ENCODE measurements around the gene RELCH. TPM values are rescaled to one million over a fixed set of nuclear protein-coding genes. Genes with fewer than 3 reads are reported as not detected.

Gene RELCH
- polyA plus RNA-seq, 1 experiment, result 8.2 TPM

DNA sequence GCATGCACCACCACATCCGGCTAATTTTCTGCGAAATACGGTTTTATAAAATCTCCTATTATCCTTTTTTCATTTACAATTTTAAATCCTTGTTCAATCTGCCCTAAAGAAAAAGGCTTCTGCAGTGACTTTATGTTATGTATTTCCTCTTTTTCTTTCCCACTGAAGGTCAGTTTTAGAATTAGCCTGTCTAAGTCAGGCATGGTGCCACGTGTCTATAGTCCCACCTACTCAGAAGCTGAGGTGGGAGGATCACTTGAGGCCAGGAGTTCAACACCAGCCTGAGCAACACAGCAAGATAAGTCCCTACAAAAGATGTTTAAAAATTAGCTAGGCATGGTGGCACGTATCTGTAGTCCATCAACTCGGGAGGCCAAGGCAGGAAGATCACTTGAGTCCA lies 98.2 kb downstream of the RELCH start:
- DNase-seq (ENCODE audit: low read depth), result no peak
- ChIA-PET CTCF (no interaction called here), POLR2A (no interaction called here)
- Histone ChIP-seq H3K36me3 (ENCODE audit: control insufficient read depth, insufficient read depth, low read length) (no peaks in the 10 kb centered on the region; the same call in 1 of the 2 replicates), H3K4me3 (ENCODE audit: low read depth, low read length) (no peak overlapping the region), H3K27me3 (ENCODE audit: control insufficient read depth, insufficient read depth, low read length) (no peaks in the 10 kb centered on the region)
- TF ChIP-seq, protein P1, sequence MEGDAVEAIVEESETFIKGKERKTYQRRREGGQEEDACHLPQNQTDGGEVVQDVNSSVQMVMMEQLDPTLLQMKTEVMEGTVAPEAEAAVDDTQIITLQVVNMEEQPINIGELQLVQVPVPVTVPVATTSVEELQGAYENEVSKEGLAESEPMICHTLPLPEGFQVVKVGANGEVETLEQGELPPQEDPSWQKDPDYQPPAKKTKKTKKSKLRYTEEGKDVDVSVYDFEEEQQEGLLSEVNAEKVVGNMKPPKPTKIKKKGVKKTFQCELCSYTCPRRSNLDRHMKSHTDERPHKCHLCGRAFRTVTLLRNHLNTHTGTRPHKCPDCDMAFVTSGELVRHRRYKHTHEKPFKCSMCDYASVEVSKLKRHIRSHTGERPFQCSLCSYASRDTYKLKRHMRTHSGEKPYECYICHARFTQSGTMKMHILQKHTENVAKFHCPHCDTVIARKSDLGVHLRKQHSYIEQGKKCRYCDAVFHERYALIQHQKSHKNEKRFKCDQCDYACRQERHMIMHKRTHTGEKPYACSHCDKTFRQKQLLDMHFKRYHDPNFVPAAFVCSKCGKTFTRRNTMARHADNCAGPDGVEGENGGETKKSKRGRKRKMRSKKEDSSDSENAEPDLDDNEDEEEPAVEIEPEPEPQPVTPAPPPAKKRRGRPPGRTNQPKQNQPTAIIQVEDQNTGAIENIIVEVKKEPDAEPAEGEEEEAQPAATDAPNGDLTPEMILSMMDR (IDR thresholded peaks at IDR 0.05; ENCODE audit: insufficient read depth, low read depth, low read length), result no peak

DNA sequence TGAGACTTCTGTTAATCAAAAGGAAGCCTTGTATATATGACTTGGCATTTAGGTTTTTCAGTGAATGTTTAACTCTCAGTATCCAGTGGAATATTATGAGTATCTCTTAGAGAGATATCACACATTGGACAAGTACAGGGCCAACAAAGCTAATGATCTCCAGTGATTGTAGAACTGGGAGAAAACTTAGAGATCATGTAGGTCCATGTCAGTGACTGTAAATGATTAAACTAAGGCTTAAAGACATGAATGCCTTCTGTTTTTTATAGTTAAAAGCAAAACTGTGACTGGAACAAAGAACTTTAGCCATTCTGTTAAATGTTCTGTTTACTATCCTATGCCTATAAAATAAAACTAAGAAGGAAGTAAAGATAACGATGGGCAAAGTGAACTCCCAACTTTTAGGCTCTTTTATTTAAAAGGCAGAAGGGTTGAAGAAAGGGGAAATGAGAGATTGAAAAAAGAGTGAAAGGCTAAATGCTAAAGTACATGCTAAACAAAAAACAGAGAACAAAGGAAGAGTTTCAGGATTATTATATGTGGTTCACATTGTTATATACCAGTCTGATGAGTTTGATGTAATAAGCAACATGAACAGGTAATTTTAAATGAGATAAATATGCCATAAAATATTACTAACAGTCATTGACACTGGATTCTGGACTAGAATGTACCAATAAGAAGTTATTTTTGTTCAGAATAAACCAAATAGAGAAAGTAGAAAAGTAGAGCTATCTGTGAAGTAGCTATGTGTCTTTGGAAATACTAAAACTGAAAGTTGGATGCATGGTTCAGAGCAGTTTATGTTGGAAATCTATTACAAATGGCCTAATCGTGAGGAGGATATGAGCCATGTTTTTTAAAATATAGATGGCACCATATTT lies 101.0 kb downstream of the RELCH start:
- ChIA-PET POLR2A (no interaction called here), CTCF (no interaction called here)
- no peak for DNase-seq (ENCODE audit: low read depth)
- Histone ChIP-seq H3K27me3 (ENCODE audit: control insufficient read depth, insufficient read depth, low read length) (no peaks in the 10 kb centered on the region), H3K4me3 (ENCODE audit: low read depth, low read length) (no peak overlapping the region), H3K36me3 (ENCODE audit: control insufficient read depth, insufficient read depth, low read length) (no peaks in the 10 kb centered on the region; the same call in none of the 2 replicates)
- TF ChIP-seq, protein P1 (IDR thresholded peaks at IDR 0.05; ENCODE audit: insufficient read depth, low read depth, low read length), result no peak

DNA sequence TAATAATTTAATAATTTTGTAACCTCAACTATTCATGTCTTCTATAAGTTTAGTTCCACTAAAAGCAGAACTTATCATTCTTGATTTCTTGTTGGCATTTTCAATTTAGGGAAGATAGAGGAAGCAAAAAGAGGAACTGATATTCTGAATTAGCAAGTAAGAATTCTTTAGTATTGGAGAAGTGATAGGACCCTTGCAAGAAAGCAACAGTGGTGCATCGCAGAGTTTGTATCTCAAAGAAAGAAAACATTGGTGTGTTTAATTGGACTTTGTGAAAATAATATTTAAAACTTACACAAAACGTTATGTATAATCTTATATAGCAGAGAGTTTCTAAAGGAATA lies 101.6 kb downstream of the RELCH start:
- Histone ChIP-seq H3K27me3 (ENCODE audit: control insufficient read depth, insufficient read depth, low read length) (no peaks in the 10 kb centered on the region), H3K36me3 (ENCODE audit: control insufficient read depth, insufficient read depth, low read length) (no peaks in the 10 kb centered on the region; the same call in none of the 2 replicates), H3K4me3 (ENCODE audit: low read depth, low read length) (no peak overlapping the region)
- no peak for DNase-seq (ENCODE audit: low read depth)
- TF ChIP-seq, protein P1 (IDR thresholded peaks at IDR 0.05; ENCODE audit: insufficient read depth, low read depth, low read length), result no peak
- POLR2A ChIA-PET, result no interaction called here
- CTCF ChIA-PET, result no interaction called here

DNA sequence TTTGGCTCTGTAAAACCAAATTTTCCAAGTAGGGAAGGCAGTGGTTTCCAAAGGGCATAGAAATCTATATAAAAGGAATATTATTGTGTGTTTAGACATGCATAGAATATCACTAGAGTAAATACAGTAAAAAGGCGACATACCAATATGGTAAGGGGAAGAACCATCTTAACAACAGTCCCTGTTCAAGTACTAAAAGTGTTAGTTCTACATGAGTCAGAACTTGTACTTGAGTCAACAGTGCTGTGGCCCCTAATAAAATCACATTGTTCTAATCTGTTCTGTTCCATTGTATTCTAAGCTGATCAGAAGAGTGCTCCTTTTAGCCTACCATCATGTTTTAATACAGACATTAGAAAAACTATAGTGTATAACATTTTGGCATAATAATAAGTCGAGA lies 102.0 kb downstream of the RELCH start:
- no peaks in the 10 kb centered on the region for H3K27me3 ChIP-seq (ENCODE audit: control insufficient read depth, insufficient read depth, low read length)
- ChIA-PET POLR2A (no interaction called here), CTCF (no interaction called here)
- TF ChIP-seq, protein P1 (IDR thresholded peaks at IDR 0.05; ENCODE audit: insufficient read depth, low read depth, low read length), result no peak
- no peak for DNase-seq (ENCODE audit: low read depth)
- no peak overlapping the region for H3K4me3 ChIP-seq (ENCODE audit: low read depth, low read length)
- H3K36me3 ChIP-seq (ENCODE audit: control insufficient read depth, insufficient read depth, low read length), result no peaks in the 10 kb centered on the region; the same call in none of the 2 replicates

DNA sequence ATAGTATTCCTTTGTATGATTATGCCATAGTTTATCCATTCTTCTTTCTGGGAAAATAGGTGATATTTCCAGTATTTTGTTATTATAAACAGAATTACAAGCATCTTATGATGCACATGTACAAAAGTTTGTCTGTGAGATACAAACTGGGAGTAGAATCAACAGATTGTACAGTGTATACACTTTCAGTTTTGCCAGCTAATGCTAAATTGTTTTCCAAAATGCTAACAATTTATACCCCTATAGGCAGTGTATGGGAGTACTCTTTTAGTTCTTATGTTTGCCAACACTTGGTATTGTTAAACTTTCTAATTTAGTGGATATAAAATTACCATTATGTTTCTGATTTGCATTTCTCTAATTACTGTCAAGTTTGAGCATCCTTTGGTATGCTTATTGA lies 107.0 kb downstream of the RELCH start:
- Histone ChIP-seq H3K27me3 (ENCODE audit: control insufficient read depth, insufficient read depth, low read length) (no peaks in the 10 kb centered on the region), H3K36me3 (ENCODE audit: control insufficient read depth, insufficient read depth, low read length) (no peaks in the 10 kb centered on the region; the same call in 1 of the 2 replicates), H3K4me3 (ENCODE audit: low read depth, low read length) (no peak overlapping the region)
- POLR2A ChIA-PET, result no interaction called here
- CTCF ChIA-PET, result no interaction called here
- no peak for DNase-seq (ENCODE audit: low read depth)
- TF ChIP-seq, protein P1 (IDR thresholded peaks at IDR 0.05; ENCODE audit: insufficient read depth, low read depth, low read length), result no peak
